ENCODE results near the gene HOMER2.

HOMER2 gene

GRCh38 chr15:82855286-82856100 is 97.0 kb downstream of the HOMER2 start:
- no peak for DNase-seq

- no peak for DNase-seq
Observed at GRCh38 chr15:82854554-82854953, 98.0 kb downstream of the HOMER2 start.

- no peak for DNase-seq
Observed at GRCh38 chr15:82852941-82853561, 99.5 kb downstream of the HOMER2 start.

- no peak for DNase-seq
Observed at GRCh38 chr15:82851981-82852511, 100.5 kb downstream of the HOMER2 start.

DNA sequence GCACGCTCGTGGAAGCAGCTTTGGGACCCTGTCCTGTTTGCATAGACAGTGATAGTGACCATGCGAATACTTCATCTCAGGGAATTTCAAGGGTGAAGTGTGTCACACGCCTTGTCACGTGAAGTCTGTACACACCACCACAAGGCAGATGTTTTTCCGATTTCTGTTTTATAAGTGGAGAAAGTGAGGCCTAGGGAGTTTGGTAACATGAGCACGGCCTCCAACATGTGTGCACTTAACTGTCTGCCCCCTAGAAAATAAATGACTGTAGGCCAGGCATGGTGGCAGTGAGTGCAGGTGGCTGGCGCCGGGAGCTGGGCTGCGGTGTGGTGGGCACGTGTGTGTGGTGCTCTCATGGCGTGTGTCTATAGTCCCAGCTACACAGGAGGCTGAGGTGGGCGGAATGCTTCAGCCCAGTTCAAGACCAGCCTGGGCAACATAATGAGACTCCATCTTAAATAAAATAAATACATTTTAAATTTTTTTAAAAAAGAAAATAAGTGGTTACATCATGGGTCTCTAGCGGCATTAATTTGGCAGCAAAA is 101.1 kb downstream of the HOMER2 start:
- no peak for DNase-seq

- DNase-seq: no peak
Observed at GRCh38 chr15:82850731-82851130, 101.8 kb downstream of the HOMER2 start.

GRCh38 chr15:82849556-82850512 is 102.7 kb downstream of the HOMER2 start:
- peak; percentile 70 to 78 for DNase-seq

DNA sequence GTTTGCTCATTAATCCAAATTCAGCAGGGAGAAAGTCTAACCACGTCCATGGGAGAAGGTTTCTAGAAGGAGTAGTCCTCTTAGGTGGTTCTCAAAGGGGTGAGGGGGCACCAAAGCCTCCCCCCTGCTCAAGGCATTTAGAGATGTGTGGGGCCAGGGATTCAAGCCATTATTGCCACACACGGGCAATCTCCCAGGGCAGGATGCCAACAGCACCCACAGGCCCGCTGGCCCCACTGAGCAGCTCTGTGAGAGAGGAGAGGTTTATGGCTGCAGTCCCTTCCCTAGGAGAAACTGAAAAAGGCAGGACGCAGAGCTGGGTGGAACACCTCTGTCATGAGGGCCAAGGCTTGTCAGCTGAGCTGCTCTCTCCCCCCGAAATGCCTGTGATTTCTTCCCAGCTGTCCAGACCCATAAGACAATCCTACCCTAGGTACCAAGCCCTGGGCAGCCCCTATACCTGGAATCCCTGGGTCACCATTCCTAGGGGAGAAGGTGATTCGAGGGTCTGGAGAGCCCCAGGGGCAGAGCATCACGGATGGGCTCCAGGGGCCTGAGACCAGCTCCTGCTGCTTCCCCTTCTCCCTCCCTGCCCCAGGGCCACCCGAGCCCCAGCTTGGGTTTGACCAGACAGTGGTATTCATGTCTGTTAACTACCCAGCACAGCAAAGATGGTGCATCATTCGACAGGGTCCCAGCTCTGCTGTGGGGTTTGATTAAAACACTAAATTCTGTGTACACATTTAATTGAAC is 104.1 kb downstream of the HOMER2 start:
- DNase-seq: no peak

DNA sequence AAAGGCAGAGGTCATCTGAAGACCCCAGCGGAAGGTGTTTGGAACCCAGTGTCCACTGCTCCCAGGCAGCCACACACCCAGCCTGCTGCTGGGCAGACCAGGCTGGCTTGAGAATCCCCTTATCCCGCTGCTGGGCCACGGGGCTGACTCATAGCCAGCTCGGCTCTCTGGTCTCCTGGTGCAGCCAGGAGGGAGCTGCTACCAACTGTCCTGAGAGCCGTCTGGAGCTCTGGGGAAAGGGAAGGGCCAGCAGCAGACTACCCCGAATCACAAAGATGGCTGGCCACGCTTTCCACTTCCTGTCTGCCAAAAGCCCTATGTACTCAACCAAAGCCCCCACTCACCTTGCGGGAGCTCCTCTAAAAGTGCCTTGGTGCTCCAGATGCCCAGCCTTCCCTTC is 104.8 kb downstream of the HOMER2 start:
- no peak for DNase-seq

- DNase-seq: no peak
Observed at GRCh38 chr15:82846621-82847020, 105.9 kb downstream of the HOMER2 start.

DNA sequence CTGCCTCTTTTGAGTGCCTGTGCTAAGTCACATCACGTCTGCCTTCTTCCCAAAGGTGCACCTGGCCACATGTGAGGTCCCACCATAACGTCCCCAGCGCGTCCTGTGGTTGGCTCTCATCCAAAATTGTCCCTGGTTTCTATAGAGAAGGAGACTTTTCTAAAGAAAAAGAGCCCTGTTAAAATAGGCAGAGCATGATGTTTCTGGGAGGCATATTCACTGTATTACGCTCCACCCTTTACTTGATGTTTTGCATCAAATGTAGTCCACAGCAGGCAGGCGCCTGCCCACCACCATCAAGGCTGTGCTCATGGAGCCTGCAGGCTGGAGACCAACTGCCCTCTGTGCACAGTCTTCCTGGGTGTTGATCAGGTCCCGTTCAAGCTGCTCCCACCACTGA is 106.8 kb downstream of the HOMER2 start:
- no peak for DNase-seq

DNA sequence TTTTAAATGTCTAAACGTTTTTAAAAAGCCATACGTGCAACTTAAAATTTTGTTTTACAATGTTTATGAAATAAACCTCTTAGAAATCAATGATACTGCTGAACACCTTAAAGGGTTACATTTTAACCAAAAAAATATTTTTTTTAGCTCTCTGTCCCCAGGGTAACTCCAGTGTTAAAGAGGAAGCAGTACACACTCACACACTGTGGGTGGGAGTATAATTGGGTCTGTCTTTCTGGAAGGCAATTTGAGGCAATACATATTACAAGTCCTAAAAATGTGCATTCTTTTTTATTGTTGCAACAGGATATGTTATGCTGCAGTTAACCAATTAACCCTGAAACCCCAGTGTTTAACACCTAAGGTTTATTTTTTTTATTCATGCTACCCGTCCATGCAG is 109.0 kb downstream of the HOMER2 start:
- no peak for DNase-seq

DNA sequence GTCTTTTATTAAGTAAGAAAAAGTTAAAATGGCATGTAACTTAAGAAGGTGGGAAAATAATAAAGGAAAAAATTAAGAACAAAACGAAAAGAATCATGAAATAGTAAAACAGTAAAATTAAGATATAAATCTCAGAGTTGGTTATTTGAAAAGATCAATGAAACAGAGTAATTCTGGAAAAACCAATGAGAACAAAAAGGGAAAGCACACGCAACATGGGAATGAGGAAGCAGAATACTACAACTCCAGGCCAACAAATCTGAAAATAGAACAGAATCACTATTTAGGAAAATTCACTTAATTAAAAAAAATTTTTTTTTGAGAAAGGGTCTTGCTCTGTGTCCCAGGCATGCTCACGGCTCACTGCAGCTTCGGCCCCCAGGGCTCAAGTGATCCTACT is 112.4 kb downstream of the HOMER2 start:
- no peak for DNase-seq

- DNase-seq: no peak
Observed at GRCh38 chr15:82839136-82839535, 113.4 kb downstream of the HOMER2 start.

DNA sequence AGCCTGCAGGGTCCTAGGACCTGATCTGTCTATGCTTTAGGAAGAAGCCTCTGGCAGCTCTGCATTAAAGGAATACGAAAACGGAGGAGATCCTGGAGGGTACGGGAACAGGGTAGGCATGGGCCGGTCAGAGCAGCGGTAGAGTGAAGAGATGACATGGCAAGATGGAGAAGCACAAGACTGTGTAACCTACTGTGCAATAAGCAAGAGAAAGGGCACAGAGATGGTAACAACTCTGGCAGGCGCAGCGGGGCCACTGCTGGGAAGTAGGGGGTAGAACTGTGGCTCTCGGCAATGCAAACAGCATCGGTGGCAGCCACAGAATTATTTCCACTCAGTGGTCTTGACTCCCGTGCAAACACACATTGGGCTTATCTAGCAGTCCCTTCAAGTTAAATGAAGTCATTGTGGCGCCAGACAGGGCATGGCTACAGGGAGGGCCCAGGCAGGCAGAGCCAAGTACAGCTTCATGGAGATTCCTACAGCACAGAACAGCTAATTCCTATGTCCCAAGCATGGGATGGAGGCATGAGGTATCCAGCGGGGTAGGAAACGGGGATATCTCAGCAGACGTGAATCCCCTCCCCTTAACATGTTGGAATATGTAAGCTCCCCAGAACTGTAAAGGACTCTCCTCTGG is 114.3 kb downstream of the HOMER2 start:
- no peak for DNase-seq

GRCh38 chr15:82835391-82835917 is 117.1 kb downstream of the HOMER2 start:
- no peak for DNase-seq

DNA sequence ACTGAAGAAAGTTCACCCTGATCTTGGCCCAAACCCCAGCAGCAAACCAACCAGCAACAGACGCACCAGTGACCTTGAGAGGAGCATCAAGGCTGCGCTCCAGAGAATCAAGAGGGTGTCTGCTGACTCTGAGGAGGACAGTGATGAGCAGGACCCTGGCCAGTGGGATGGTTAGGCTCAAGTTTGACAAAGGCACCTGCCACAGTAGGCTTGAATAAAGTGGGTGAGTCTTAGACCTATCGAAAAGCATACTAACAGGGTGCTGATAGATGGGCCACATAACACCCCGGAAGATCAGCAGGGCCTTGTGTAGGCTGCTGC is 119.2 kb downstream of the HOMER2 start:
- DNase-seq: no peak

- no peak for DNase-seq
Observed at GRCh38 chr15:82832601-82833361, 119.7 kb downstream of the HOMER2 start.

DNA sequence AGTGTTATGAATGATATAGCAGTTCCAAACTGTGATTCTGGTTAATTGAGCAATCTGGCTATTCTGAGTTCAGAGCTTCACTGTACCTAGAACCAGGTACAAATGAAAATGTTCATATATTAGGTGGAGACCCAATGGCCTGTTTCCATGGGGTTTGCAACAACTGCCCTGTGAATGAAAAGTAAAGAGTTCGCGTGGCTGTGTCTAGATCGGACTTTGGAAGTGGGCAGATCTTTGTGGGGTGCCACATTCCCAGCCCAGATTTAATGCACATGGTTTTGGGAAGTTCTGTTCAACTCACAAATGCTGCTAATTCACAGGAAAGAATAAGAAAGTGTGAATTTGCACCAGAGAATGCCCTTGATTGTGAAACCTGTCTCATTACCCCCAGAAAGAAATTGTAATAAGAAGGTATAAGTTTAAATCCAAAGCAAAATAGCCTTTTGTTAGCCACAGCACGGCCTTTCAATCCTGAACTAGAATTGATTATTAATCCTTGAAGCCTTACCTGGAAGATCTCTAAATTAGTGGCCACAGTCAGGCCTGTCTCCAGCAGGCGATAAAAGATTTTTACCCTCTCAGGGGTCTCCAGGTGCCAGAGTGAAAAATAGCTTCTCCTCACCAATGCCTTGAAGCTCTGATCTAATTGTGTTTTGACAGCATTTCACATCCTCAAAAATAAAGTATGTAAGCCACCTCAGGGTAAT is 120.5 kb downstream of the HOMER2 start:
- DNase-seq: no peak

Data from NCI-H2081 (cell line).